GM23248 (cell line): ENCODE data around the gene RASGRP2.

Experiments used
- EZH2 ChIP-seq: fragments of 200-600 bp; sonication (generic); IDR thresholded peaks from 2 replicates; pipeline ENCODE4 v1.6.1; 2018; ENCODE audit warnings: antibody characterized with exemption, mild to moderate bottlenecking; ENCODE audit not compliant: insufficient read depth, poor library complexity, severe bottlenecking
- EZH2phosphoT487 ChIP-seq: fragments of 200-600 bp; sonication (generic); IDR thresholded peaks from 2 replicates; pipeline ENCODE4 v1.6.1; 2018; ENCODE audit warnings: antibody characterized with exemption, moderate library complexity, mild to moderate bottlenecking, low read depth; ENCODE audit not compliant: insufficient read depth

GRCh38 chr11:64718780-64719124, 25.2 kb downstream of the RASGRP2 start:
- no peak for TF ChIP-seq EZH2
- no peak for TF ChIP-seq EZH2phosphoT487
